Measurements from ENCODE around the gene TRIM2.

The TRIM2 gene

GRCh38 chr4:153248641-153249198 lies 44.5 kb downstream of the TRIM2 start:
- no peak for DNase-seq (ENCODE audit: low spot score)

GRCh38 chr4:153249199-153250041 lies 45.2 kb downstream of the TRIM2 start:
- DNase-seq (ENCODE audit: low spot score), result peak; percentile 96

GRCh38 chr4:153252122-153252521 lies 47.9 kb downstream of the TRIM2 start:
- DNase-seq (ENCODE audit: low spot score), result no peak

- no peak for DNase-seq (ENCODE audit: low spot score)
Measured at GRCh38 chr4:153255233-153255632, 51.0 kb downstream of the TRIM2 start.

GRCh38 chr4:153257151-153257620 lies 52.9 kb downstream of the TRIM2 start:
- DNase-seq (ENCODE audit: low spot score), result no peak

GRCh38 chr4:153257991-153258390 lies 53.7 kb downstream of the TRIM2 start:
- DNase-seq (ENCODE audit: low spot score), result no peak

GRCh38 chr4:153258750-153259149 lies 54.5 kb downstream of the TRIM2 start:
- no peak for DNase-seq (ENCODE audit: low spot score)

- DNase-seq (ENCODE audit: low spot score), result no peak
Measured at GRCh38 chr4:153259661-153260060, 55.4 kb downstream of the TRIM2 start.

GRCh38 chr4:153260132-153260531 lies 55.9 kb downstream of the TRIM2 start:
- DNase-seq (ENCODE audit: low spot score), result peak; percentile 27

GRCh38 chr4:153260553-153261300 lies 56.5 kb downstream of the TRIM2 start:
- DNase-seq (ENCODE audit: low spot score), result peak; percentile 53

- no peak for DNase-seq (ENCODE audit: low spot score)
Measured at GRCh38 chr4:153261461-153261860, 57.2 kb downstream of the TRIM2 start.

- no peak for DNase-seq (ENCODE audit: low spot score)
Measured at GRCh38 chr4:153261914-153262313, 57.7 kb downstream of the TRIM2 start.

- DNase-seq (ENCODE audit: low spot score), result no peak
Measured at GRCh38 chr4:153265306-153266047, 61.2 kb downstream of the TRIM2 start.

- DNase-seq (ENCODE audit: low spot score), result no peak
Measured at GRCh38 chr4:153266988-153267387, 62.7 kb downstream of the TRIM2 start.

GRCh38 chr4:153267890-153268289 lies 63.6 kb downstream of the TRIM2 start:
- DNase-seq (ENCODE audit: low spot score), result no peak

GRCh38 chr4:153268295-153268694 lies 64.1 kb downstream of the TRIM2 start:
- no peak for DNase-seq (ENCODE audit: low spot score)

- no peak for DNase-seq (ENCODE audit: low spot score)
Measured at GRCh38 chr4:153269218-153269990, 65.2 kb downstream of the TRIM2 start.

- no peak for DNase-seq (ENCODE audit: low spot score)
Measured at GRCh38 chr4:153270361-153270760, 66.1 kb downstream of the TRIM2 start.

- no peak for DNase-seq (ENCODE audit: low spot score)
Measured at GRCh38 chr4:153271820-153272219, 67.6 kb downstream of the TRIM2 start.

GRCh38 chr4:153273751-153274150 lies 69.5 kb downstream of the TRIM2 start:
- no peak for DNase-seq (ENCODE audit: low spot score)

- no peak for DNase-seq (ENCODE audit: low spot score)
Measured at GRCh38 chr4:153274967-153275366, 70.7 kb downstream of the TRIM2 start.
